ENCODE measurements around the gene CTAG2.

The CTAG2 gene

DNA sequence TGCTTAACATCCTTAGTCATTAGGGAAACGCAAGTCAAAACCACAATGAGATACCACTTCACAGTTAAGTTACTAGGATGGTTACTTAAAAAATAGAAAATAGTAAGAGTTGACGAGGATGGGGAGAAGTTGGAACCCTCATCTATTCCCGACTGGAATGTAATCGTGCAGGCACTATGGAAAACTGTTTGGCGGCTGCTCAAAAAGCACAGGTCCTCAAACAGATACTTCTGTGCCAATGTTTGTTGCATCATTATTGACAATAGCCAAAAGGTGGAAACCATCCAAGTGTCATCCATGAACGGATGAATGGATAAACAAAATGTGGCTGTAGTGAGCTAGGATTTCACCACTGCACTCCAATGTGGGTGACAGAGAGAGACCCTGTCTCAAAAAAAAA is 46.0 kb downstream of the CTAG2 start:
- DNase-seq (ENCODE audit: low read depth, low spot score) = no peak
- in situ Hi-C loops (cut with HindIII; ENCODE audit: low sequenced_read_pairs) = no loop called here
- TF ChIP-seq, protein P1, sequence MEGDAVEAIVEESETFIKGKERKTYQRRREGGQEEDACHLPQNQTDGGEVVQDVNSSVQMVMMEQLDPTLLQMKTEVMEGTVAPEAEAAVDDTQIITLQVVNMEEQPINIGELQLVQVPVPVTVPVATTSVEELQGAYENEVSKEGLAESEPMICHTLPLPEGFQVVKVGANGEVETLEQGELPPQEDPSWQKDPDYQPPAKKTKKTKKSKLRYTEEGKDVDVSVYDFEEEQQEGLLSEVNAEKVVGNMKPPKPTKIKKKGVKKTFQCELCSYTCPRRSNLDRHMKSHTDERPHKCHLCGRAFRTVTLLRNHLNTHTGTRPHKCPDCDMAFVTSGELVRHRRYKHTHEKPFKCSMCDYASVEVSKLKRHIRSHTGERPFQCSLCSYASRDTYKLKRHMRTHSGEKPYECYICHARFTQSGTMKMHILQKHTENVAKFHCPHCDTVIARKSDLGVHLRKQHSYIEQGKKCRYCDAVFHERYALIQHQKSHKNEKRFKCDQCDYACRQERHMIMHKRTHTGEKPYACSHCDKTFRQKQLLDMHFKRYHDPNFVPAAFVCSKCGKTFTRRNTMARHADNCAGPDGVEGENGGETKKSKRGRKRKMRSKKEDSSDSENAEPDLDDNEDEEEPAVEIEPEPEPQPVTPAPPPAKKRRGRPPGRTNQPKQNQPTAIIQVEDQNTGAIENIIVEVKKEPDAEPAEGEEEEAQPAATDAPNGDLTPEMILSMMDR (IDR thresholded peaks at IDR 0.05; ENCODE audit: low read depth, low read length) = no peak
- H3K4me3 ChIP-seq (ENCODE audit: low read depth, low read length) = no peak overlapping the region

DNA sequence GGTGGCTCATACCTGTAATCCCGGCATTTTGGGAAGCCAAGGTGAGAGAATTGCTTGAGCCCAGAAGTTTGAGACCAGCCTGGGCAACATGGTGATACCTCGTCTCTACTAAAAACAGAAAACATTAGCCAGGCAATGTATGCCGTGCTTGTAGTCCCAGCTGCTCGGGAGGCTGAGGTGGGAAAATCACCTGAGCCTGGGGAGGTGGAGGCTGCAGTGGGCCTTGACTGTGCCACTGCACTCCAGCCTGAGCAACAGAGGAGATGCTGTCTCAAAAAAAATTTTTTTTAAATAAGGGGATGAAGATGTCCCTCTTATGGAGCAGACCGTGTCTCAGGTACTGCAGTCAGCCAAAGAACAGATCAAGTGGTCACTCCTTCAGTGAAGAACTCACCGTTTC is 47.8 kb downstream of the CTAG2 start:
- DNase-seq (ENCODE audit: low read depth, low spot score) = no peak
- in situ Hi-C loops (cut with HindIII; ENCODE audit: low sequenced_read_pairs) = no loop called here
- no peak overlapping the region for H3K4me3 ChIP-seq (ENCODE audit: low read depth, low read length)
- TF ChIP-seq, protein P1 (IDR thresholded peaks at IDR 0.05; ENCODE audit: low read depth, low read length) = no peak

DNA sequence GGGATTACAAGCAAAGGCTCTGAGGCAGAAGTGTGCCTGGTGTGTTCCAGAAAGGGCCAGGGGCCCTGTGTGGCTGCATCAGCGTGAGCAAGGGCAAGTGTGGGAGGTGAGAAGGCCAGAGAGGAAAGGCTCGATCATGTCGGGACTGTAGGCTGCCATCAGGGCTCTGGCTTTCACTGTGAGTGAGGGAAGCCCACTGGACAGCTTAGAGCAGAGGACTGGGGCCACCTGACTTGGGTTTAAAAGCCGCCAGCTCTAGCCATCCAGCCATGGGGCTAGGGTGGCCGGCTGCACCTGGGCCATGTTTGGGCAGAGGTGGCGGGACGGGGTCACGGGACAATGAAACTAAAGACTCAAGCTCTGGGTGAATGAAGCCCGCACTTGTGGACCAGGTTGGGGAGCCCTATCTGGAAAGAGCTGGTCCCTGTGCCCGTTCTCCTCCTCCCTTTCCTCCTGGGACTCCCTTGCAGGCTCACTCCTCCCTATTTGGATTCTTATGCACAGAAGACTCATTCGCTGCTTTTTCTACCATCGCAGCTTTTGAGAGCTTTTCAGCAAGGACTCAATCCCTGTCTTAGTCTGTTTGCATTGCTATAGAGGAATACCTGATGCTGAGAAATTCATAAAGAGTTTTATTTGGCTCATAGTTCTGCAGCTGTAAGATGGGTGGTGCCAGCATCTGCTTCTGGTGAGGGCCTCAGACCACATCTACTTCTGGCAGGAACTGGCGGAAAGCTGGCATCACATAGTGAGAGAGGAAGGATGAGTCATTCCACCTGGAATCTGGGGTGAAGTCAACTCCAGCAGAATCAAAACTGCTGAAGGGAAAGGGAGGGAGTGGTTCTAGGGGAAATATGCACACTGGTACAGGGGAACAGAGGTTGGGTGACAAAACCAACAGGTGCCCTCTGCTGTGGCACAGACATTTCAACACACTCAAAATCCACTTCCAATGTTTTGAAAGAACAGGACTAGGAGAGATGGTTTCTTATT is 49.6 kb downstream of the CTAG2 start:
- TF ChIP-seq, protein P1 (IDR thresholded peaks at IDR 0.05; ENCODE audit: low read depth, low read length) = no peak
- in situ Hi-C loops (cut with HindIII; ENCODE audit: low sequenced_read_pairs) = no loop called here
- no peak overlapping the region for H3K4me3 ChIP-seq (ENCODE audit: low read depth, low read length)
- peak; percentile 70 for DNase-seq (ENCODE audit: low read depth, low spot score)

DNA sequence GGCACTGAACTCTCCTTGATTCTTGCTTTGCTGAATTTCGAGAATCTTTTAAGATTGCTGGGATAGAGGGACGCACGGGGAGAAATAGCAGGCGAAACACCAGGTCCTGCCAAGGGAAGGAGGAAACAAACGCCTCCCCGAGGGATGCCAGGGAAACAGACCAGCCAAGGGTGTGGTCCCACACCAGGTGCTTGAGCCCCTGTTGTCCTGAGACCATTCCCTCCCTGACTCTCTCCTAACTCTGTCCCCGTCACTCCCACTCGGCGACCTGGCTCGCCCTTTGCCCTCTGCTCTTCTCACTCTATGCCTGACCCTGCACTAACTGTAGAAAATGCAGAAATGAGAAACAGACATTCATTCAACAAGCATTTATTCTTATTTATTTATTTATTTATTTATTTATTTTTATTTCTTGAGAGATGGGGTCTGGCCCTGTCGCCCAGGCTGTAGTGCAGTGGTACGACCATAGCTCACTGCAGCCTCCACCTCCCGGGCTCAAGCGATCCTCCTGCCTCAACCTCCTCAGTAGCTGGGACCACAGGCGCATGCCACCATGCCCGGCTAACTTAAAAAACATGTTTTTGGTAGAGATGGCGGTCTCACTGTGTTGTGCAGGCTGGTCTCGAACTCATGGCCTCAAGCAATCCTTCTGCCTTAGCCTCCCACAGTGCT is 50.5 kb downstream of the CTAG2 start:
- no peak for DNase-seq (ENCODE audit: low read depth, low spot score)
- H3K4me3 ChIP-seq (ENCODE audit: low read depth, low read length) = no peak overlapping the region
- in situ Hi-C loops (cut with HindIII; ENCODE audit: low sequenced_read_pairs) = no loop called here
- TF ChIP-seq, protein P1 (IDR thresholded peaks at IDR 0.05; ENCODE audit: low read depth, low read length) = no peak

DNA sequence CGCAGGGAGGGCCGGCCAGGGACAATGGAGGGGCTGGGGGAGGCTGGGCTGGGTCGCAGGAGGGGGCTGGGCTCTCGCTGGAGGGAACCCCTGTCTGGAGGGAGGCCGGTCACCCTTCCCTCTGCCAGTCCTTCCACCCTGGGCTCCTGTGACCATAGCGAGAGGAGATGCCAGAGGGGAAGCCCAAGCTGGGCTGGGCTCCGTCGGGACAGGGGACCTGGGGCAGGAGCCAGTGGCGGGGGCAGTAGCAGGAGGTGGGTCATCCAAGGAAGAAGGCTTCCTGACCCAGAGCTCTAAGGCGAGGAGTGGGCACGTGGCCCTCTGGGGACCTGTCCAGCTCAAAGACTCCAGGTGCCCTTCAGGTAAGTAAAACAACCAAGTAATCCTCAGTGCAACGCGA is 51.2 kb downstream of the CTAG2 start:
- H3K4me3 ChIP-seq (ENCODE audit: low read depth, low read length) = no peak overlapping the region
- no peak for DNase-seq (ENCODE audit: low read depth, low spot score)
- TF ChIP-seq, protein P1 (IDR thresholded peaks at IDR 0.05; ENCODE audit: low read depth, low read length) = no peak
- in situ Hi-C loops (cut with HindIII; ENCODE audit: low sequenced_read_pairs) = no loop called here

All from astrocyte of the spinal cord (primary cell).